GM12875 (cell line): ENCODE measurements around the gene CMTM7.

Source experiments
- H3K4me3 ChIP-seq: one replicate; pipeline ENCODE4 v1.5.1; 2011; ENCODE audit warnings: low read depth, low read length, control low read depth
- TF ChIP-seq, protein P1 (sequence below): IDR thresholded peaks from 2 replicates; pipeline ENCODE4 v1.5.1; 2011; ENCODE audit warnings: low read depth, mild to moderate bottlenecking, control low read depth, inconsistent platforms, low read length, moderate library complexity, borderline replicate concordance; ENCODE audit not compliant: insufficient read depth

Gene CMTM7

DNA sequence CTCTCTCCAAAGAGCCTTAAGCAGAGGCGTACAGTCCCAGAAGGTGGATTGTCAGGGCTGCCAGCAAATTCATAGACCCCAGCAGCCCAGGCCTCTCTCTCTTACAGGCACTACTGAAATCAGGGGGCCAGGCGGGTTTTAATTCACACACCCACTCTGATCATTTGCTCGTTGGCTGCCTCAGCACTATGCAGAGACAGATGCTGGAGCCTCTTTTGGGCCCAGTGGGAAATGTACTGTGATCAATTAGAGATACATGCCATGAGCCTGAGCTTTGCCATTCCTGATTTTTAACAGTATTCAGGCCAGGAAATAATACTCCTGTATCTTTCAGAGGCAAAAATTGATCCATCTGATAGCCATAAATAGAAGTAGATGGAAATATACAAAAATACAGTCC lies 58.0 kb downstream of the CMTM7 start:
- H3K4me3 ChIP-seq: no peak overlapping the region
- TF ChIP-seq, protein P1, sequence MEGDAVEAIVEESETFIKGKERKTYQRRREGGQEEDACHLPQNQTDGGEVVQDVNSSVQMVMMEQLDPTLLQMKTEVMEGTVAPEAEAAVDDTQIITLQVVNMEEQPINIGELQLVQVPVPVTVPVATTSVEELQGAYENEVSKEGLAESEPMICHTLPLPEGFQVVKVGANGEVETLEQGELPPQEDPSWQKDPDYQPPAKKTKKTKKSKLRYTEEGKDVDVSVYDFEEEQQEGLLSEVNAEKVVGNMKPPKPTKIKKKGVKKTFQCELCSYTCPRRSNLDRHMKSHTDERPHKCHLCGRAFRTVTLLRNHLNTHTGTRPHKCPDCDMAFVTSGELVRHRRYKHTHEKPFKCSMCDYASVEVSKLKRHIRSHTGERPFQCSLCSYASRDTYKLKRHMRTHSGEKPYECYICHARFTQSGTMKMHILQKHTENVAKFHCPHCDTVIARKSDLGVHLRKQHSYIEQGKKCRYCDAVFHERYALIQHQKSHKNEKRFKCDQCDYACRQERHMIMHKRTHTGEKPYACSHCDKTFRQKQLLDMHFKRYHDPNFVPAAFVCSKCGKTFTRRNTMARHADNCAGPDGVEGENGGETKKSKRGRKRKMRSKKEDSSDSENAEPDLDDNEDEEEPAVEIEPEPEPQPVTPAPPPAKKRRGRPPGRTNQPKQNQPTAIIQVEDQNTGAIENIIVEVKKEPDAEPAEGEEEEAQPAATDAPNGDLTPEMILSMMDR: no peak

DNA sequence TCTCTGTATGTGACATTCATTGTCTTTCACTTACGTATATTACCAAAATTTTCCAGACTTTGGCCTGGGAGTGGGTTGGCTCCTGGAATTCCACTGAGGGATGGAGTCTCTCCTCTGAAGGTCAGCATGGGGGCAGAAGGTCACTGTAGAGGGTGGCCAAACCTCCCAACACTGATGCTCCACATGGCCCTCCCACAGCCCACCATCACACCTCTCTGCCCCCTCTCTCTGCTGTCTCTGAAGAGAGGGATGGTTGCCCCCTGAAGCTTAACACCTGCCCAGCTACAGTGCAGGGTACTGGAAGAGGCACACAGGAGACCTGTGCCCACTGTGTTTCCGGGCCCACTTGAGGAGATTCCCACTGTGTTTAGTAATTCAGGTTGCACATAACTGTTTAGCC lies 58.8 kb downstream of the CMTM7 start:
- no peak overlapping the region for H3K4me3 ChIP-seq
- TF ChIP-seq, protein P1: no peak

DNA sequence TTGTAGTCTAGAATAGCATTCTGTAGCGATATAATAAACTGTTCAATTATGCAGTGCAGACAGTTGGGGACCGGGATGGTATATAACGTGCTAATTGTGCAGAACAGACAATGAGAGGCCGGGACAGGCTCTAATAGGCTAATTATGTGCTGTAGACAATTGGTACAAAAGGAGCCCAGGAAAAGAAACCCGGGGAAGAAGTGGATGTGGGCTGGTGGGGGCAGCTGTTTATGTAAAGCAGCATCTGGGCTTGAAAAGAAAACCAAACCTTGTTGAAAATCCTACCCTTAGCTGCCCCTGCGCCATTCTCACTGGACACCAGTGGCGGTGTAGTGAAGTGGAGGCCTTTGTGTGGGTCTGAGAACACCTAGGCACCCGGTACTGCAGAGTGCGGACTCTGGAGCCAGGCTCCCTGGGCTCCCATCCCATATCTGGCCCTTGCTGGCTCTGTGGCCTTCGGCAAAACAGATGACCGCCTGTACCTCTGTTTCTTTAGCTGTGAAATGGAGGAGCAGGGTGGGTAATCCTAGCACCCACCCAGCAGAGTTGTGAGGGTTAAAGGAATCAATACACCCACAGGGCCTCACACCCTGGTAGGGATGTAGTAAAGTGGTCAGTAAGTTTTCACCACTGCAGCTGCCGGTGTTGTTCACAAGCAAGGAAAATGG lies 59.5 kb downstream of the CMTM7 start:
- no peak overlapping the region for H3K4me3 ChIP-seq
- TF ChIP-seq, protein P1: no peak

GRCh38 chr3:32452009-32452408 lies 60.4 kb downstream of the CMTM7 start:
- no peak overlapping the region for H3K4me3 ChIP-seq
- TF ChIP-seq, protein P1: no peak

DNA sequence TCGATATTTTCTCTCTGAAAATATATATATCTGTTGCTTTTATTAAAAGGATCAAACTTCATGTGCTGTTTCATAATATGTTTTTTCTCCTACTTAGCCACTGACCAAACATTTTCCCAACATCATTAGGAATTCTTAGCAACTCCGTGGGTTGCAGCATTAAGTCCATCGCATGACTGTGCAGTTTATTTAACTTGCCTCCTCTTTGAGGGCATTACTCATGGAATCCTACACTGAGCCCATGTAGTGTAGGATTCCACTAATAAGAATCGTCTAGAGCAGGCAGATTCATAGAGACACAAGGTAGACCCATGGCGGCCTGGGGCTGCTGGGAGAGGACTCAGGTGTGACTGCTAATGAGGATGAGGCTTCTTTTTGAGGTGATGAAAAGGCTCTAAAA lies 61.7 kb downstream of the CMTM7 start:
- H3K4me3 ChIP-seq: no peak overlapping the region

DNA sequence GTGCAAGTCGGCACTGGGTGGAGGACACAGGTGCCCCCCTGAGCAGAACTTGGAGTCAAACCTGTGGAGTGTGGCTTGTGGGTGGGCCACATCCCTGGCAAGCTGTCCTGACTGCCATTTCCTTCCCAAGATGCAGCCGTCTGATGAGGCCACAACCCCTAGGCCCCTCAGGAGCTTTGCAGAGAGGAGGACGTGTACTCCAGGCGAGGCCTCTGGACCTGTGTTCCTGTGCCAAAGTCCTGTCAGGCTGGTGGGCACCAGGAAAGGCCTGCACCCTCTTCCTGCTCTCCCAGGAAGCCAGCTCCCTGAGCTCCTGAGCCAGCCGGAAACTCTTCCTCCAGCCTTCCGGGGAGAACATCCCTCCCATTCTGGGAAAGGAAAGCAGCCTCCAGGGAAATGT lies 62.5 kb downstream of the CMTM7 start:
- TF ChIP-seq, protein P1: no peak
- H3K4me3 ChIP-seq: no peak overlapping the region

More for the DNA sequence above, 61.7 kb downstream of the CMTM7 start:
- TF ChIP-seq, protein P1: no peak
